NCI-H1092 (cell line): ENCODE measurements around the gene ERVMER34-1.
A peak's percentile ranks its signal among the peaks of the same experiment; 100 is the strongest.

Experiments
- DNase-seq: peaks from one replicate; lab custom pipeline; 2025; lab: John Stamatoyannopoulos, UW

ERVMER34-1 gene

GRCh38 chr4:52750819-52751486, at the start of gene ERVMER34-1:
TSS of gene ERVMER34-1 (minus strand) at chr4:52751425. CDS start at chr4:52745520, 5,905 bp downstream.
- no peak for DNase-seq

GRCh38 chr4:52799813-52800212, 48.6 kb upstream of the ERVMER34-1 start:
- no peak for DNase-seq

- no peak for DNase-seq
Measured at GRCh38 chr4:52795533-52795932, 44.3 kb upstream of the ERVMER34-1 start.

GRCh38 chr4:52791936-52792335, 40.7 kb upstream of the ERVMER34-1 start:
- no peak for DNase-seq

GRCh38 chr4:52789774-52790173, 38.5 kb upstream of the ERVMER34-1 start:
- DNase-seq: no peak

- no peak for DNase-seq
Measured at GRCh38 chr4:52788806-52789205, 37.6 kb upstream of the ERVMER34-1 start.

GRCh38 chr4:52783069-52783468, 31.8 kb upstream of the ERVMER34-1 start:
- no peak for DNase-seq

GRCh38 chr4:52780617-52781354, 29.6 kb upstream of the ERVMER34-1 start:
- no peak for DNase-seq

- DNase-seq: no peak
Measured at GRCh38 chr4:52780206-52780605, 29.0 kb upstream of the ERVMER34-1 start.

GRCh38 chr4:52760256-52760655, 9.0 kb upstream of the ERVMER34-1 start:
- DNase-seq: no peak

- DNase-seq: no peak
Measured at GRCh38 chr4:52755426-52755825, 4.2 kb upstream of the ERVMER34-1 start.

GRCh38 chr4:52752936-52753335, 1.7 kb upstream of the ERVMER34-1 start:
- DNase-seq: no peak

- peak; percentile 9 for DNase-seq
Measured at GRCh38 chr4:52751487-52751911, 274 bp upstream of the ERVMER34-1 start.

- no peak for DNase-seq
Measured at GRCh38 chr4:52750213-52750612, 1.0 kb downstream of the ERVMER34-1 start.

- no peak for DNase-seq
Measured at GRCh38 chr4:52748432-52748831, 2.8 kb downstream of the ERVMER34-1 start.

GRCh38 chr4:52744588-52744987, 6.6 kb downstream of the ERVMER34-1 start:
- DNase-seq: no peak

GRCh38 chr4:52743444-52744019, 7.7 kb downstream of the ERVMER34-1 start:
- no peak for DNase-seq

GRCh38 chr4:52729586-52729985, 21.6 kb downstream of the ERVMER34-1 start:
- no peak for DNase-seq

- no peak for DNase-seq
Measured at GRCh38 chr4:52728691-52729240, 22.5 kb downstream of the ERVMER34-1 start.

- no peak for DNase-seq
Measured at GRCh38 chr4:52726826-52727580, 24.2 kb downstream of the ERVMER34-1 start.

- peak; percentile 95 for DNase-seq
Measured at GRCh38 chr4:52721968-52722815, 29.0 kb downstream of the ERVMER34-1 start.
